Measurements from ENCODE around the gene AP3S1. TPM values are rescaled to one million over a fixed set of nuclear protein-coding genes. Genes with fewer than 3 reads are reported as not detected.
A peak's percentile ranks its signal among the peaks of the same experiment; 100 is the strongest.

The AP3S1 gene
- total and polyA plus RNA-seq, 2 of the 13 experiments (the other 11 are each of a cell fraction or from before 2014, with no cell fraction given): 50.5 to 85.9 TPM

- TF ChIP-seq ZNF510 (CRISPR knock-in tag; IDR thresholded peaks at IDR 0.05; ENCODE audit: low read depth) (peak; percentile 65; the same call in 1 of the 2 replicates), CEBPB (IDR thresholded peaks at IDR 0.05; ENCODE audit: borderline replicate concordance, low read depth, low read length) (no peak), JARID2 (CRISPR knock-in tag; IDR thresholded peaks at IDR 0.05; ENCODE audit: insufficient replicate concordance) (peak; percentile 98), MXD3 (CRISPR knock-in tag; IDR thresholded peaks at IDR 0.05) (peak; percentile 93), ELF3 (CRISPR knock-in tag; IDR thresholded peaks at IDR 0.05) (peak; percentile 96), SNAPC4 (CRISPR knock-in tag; IDR thresholded peaks at IDR 0.05) (peak; percentile 92), FOXA3 (CRISPR knock-in tag; IDR thresholded peaks at IDR 0.05) (peak; percentile 59), ZSCAN21 (CRISPR knock-in tag; IDR thresholded peaks at IDR 0.05; ENCODE audit: borderline replicate concordance) (peak; percentile 58; the same call in 1 of the 2 replicates), ZFP36L2 (CRISPR knock-in tag; IDR thresholded peaks at IDR 0.05) (peak; percentile 82; the same call in 1 of the 2 replicates), ZNF234 (CRISPR knock-in tag; conservative IDR thresholded peaks at IDR 0.05) (no peak), IKZF1 (IDR thresholded peaks at IDR 0.05) (no peak), ZNF441 (CRISPR knock-in tag; IDR thresholded peaks at IDR 0.05; ENCODE audit: borderline replicate concordance) (peak; percentile 94), PHB2 (IDR thresholded peaks at IDR 0.05; ENCODE audit: partially characterized antibody) (no peak), PRPF4 (IDR thresholded peaks at IDR 0.05; ENCODE audit: low read depth, low read length, poor library complexity, severe bottlenecking) (no peak), CREB3 (CRISPR knock-in tag; IDR thresholded peaks at IDR 0.05) (peak; percentile 95), GABPB1 (CRISPR knock-in tag; IDR thresholded peaks at IDR 0.05) (peak; percentile 93), GATAD2A (CRISPR knock-in tag; IDR thresholded peaks at IDR 0.05) (peak; percentile 55)
- TF ChIP-seq, protein P1, sequence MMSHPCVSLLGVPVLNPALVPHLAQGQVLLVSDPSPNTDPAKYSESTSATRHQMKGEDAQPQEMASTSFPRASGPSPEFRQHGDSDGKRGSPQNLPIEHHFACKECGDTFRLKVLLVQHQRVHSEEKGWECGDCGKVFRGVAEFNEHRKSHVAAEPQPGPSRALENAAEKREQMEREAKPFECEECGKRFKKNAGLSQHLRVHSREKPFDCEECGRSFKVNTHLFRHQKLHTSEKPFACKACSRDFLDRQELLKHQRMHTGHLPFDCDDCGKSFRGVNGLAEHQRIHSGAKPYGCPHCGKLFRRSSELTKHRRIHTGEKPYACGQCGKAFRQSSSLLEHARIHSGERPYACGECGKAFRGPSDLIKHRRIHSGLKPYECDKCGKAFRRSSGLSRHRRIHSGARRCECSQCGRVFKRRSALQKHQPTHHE (CRISPR knock-in tag; IDR thresholded peaks at IDR 0.05; ENCODE audit: borderline replicate concordance): 0 out of 2 replicates have a peak, but pooled peaks have one; percentile 61
- TF ChIP-seq, protein P2, sequence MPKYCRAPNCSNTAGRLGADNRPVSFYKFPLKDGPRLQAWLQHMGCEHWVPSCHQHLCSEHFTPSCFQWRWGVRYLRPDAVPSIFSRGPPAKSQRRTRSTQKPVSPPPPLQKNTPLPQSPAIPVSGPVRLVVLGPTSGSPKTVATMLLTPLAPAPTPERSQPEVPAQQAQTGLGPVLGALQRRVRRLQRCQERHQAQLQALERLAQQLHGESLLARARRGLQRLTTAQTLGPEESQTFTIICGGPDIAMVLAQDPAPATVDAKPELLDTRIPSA (CRISPR knock-in tag; IDR thresholded peaks at IDR 0.05; ENCODE audit: borderline replicate concordance): no peak
- TF ChIP-seq, protein P3, sequence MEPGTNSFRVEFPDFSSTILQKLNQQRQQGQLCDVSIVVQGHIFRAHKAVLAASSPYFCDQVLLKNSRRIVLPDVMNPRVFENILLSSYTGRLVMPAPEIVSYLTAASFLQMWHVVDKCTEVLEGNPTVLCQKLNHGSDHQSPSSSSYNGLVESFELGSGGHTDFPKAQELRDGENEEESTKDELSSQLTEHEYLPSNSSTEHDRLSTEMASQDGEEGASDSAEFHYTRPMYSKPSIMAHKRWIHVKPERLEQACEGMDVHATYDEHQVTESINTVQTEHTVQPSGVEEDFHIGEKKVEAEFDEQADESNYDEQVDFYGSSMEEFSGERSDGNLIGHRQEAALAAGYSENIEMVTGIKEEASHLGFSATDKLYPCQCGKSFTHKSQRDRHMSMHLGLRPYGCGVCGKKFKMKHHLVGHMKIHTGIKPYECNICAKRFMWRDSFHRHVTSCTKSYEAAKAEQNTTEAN (CRISPR knock-in tag; conservative IDR thresholded peaks at IDR 0.05): peak; percentile 89
Observed at GRCh38 chr5:115841382-115842088, at the start of gene AP3S1, which contains the start of gene ATG12 (continued).

All from HepG2 (cell line).